ENCODE measurements around the gene IRF7. TPM values are rescaled to one million over a fixed set of nuclear protein-coding genes. Genes with fewer than 3 reads are reported as not detected.

Gene IRF7
- total and polyA plus RNA-seq, 12 donors = 0.81 to 87.6 (median 11.2) TPM

DNA sequence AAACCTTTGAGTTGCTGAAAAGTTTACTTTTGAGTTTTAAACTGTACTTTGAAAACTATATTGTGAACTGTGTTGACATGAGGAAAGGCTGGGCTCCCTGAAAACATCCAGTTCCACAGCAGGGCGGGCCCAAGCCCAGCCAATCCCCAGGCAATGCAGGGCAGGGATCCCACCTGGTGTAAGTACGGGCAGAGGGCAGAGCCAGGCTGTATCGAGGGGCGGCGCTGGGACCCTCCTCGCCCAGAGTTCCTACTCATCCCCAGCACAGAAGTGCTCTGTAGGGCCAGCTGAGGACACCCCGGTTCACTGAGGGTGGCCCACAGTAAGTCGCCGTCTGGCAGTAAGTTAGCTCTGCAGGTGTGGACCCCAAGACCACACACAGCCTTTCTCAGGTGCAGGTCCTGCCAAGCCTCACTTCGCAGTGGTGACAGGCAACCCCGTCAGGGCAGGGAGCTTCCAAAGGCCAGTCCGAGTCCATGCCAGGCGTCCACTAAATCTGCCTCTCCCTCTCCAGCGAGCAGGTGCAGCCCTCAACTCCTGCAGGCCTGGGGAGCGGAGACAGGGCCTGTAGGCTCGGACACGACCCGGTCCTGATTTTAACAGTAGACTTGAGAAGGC is 48.6 kb downstream of the IRF7 start:
- H3K4me1 ChIP-seq (replicated peaks in 1 of 2) = peaks cover 7 to 12% of the 10 kb centered on the region in 2 donors
- no peak overlapping the region for H3K4me3 ChIP-seq
- 93 to 100% (median 97%) methylated on average over 2 to 18 of the region's 18 CpGs for WGBS, 4 donors

DNA sequence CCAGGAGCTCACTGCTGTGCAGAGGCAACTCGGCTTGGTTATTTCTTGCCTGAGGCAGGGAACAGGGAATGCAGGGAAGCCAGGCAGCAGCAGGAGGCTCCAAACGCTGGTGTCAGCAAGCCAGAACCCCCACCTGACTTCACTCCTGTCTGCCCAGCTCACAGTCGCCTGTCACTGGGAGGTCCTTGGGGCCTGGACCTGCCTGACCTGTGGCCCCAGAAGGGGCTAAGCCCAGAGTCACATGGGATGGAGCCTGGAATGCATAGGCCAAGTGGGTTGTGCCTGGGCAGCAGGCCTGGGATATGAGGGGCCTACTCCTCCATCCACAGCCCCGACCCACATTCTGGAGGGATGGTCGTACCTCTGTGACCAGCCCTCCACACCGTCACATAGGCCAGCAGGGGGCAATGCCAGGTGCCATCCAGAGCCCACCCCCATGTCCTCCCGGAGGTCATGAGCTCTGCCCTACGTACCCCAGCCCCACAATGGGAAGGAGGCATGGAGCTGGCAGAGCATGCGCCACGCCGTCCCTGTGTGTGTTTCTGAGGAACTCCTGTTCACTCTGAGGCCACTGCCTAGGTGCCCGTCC is 49.7 kb downstream of the IRF7 start:
- H3K36me3 ChIP-seq (replicated peaks in 1 of 2) = no peaks in the 10 kb centered on the region
- 86 to 91% (median 88%) methylated on average over 3 to 12 of the region's 12 CpGs for WGBS, 4 donors
- TF ChIP-seq POLR2A (IDR thresholded peaks at IDR 0.05) = no peak
- TF ChIP-seq, protein P1, sequence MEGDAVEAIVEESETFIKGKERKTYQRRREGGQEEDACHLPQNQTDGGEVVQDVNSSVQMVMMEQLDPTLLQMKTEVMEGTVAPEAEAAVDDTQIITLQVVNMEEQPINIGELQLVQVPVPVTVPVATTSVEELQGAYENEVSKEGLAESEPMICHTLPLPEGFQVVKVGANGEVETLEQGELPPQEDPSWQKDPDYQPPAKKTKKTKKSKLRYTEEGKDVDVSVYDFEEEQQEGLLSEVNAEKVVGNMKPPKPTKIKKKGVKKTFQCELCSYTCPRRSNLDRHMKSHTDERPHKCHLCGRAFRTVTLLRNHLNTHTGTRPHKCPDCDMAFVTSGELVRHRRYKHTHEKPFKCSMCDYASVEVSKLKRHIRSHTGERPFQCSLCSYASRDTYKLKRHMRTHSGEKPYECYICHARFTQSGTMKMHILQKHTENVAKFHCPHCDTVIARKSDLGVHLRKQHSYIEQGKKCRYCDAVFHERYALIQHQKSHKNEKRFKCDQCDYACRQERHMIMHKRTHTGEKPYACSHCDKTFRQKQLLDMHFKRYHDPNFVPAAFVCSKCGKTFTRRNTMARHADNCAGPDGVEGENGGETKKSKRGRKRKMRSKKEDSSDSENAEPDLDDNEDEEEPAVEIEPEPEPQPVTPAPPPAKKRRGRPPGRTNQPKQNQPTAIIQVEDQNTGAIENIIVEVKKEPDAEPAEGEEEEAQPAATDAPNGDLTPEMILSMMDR (IDR thresholded peaks at IDR 0.05) = no peak
- H3K27me3 ChIP-seq = no peaks in the 10 kb centered on the region
- no peak for DNase-seq
- H3K4me1 ChIP-seq (replicated peaks in 1 of 2) = peaks cover 12 to 20% of the 10 kb centered on the region in 2 donors
- no peaks in the 10 kb centered on the region for H3K9me3 ChIP-seq (replicated peaks in 1 of 3)
- no peak overlapping the region for H3K27ac ChIP-seq
- H3K4me3 ChIP-seq = no peak overlapping the region
- intact Hi-C loops (cut with DNase I) = no loop called here

More for the DNA sequence above, 48.6 kb downstream of the IRF7 start:
- H3K27me3 ChIP-seq = no peaks in the 10 kb centered on the region
- intact Hi-C loops (cut with DNase I) = no loop called here
- no peak overlapping the region for H3K27ac ChIP-seq
- TF ChIP-seq, protein P1 (IDR thresholded peaks at IDR 0.05) = no peak
- TF ChIP-seq POLR2A (IDR thresholded peaks at IDR 0.05) = no peak
- H3K36me3 ChIP-seq (replicated peaks in 1 of 2) = no peaks in the 10 kb centered on the region
- no peaks in the 10 kb centered on the region for H3K9me3 ChIP-seq (replicated peaks in 1 of 3)
- DNase-seq = no peak

- no peaks in the 10 kb centered on the region for H3K36me3 ChIP-seq (replicated peaks in 1 of 2)
- intact Hi-C loops (cut with DNase I) = no loop called here
- no peak for DNase-seq
- WGBS, 4 donors = 91 to 95% (median 93%) methylated on average over 10 to 12 of the region's 12 CpGs
- no peak for TF ChIP-seq POLR2A (IDR thresholded peaks at IDR 0.05)
- TF ChIP-seq, protein P1 (IDR thresholded peaks at IDR 0.05) = no peak
- H3K4me3 ChIP-seq = no peak overlapping the region
- H3K27ac ChIP-seq = no peak overlapping the region
- no peaks in the 10 kb centered on the region for H3K9me3 ChIP-seq (replicated peaks in 1 of 3)
- H3K27me3 ChIP-seq = no peaks in the 10 kb centered on the region
- H3K4me1 ChIP-seq (replicated peaks in 1 of 2) = peaks cover 12 to 23% of the 10 kb centered on the region in 2 donors
These were observed 51.8 kb downstream of the IRF7 start for GRCh38 chr11:563812-564578.

- H3K4me3 ChIP-seq = no peak overlapping the region
- 93 to 99% (median 95%) methylated on average over 7 to 18 of the region's 18 CpGs for whole genome bisulfite sequencing, 4 donors
- H3K4me1 ChIP-seq (replicated peaks in 1 of 2) = peaks cover 11 to 22% of the 10 kb centered on the region in 2 donors
- H3K36me3 ChIP-seq (replicated peaks in 1 of 2) = no peaks in the 10 kb centered on the region
- no peak overlapping the region for H3K27ac ChIP-seq
- no peak for TF ChIP-seq POLR2A (IDR thresholded peaks at IDR 0.05)
- TF ChIP-seq, protein P1 (IDR thresholded peaks at IDR 0.05) = no peak
- intact Hi-C loops (cut with DNase I) = no loop called here
- DNase-seq = no peak
- H3K27me3 ChIP-seq = no peaks in the 10 kb centered on the region
- no peaks in the 10 kb centered on the region for H3K9me3 ChIP-seq (replicated peaks in 1 of 3)
These were observed 52.5 kb downstream of the IRF7 start for GRCh38 chr11:563066-563811.

All from adrenal gland (tissue), 12 donors.